Parathyroid adenoma (tissue), 2 donors: ENCODE data around the gene IGF2BP1.

Experiments used
- H2AFZ ChIP-seq: fragments of 300-600 bp; sonication (generic); one replicate; pipeline ENCODE4 v1.7.0; 2017; ENCODE audit warnings: antibody characterized with exemption, mild to moderate bottlenecking
- H3K27ac ChIP-seq: fragments of 300-600 bp; sonication (generic); one replicate; pipeline ENCODE4 v1.7.0; 2017
- H3K27me3 ChIP-seq: fragments of 300-600 bp; sonication (generic); one replicate; pipeline ENCODE4 v1.7.0; 2017; ENCODE audit warnings: low read length; ENCODE audit not compliant: control insufficient read depth, insufficient read depth
- H3K36me3 ChIP-seq: fragments of 300-600 bp; sonication (generic); one replicate; pipeline ENCODE4 v1.7.0; 2017; ENCODE audit warnings: low read length; ENCODE audit not compliant: control insufficient read depth, insufficient read depth
- H3K4me1 ChIP-seq: fragments of 300-600 bp; sonication (generic); one replicate; pipeline ENCODE4 v1.7.0; 2017; ENCODE audit warnings: control low read depth
- H3K4me2 ChIP-seq: fragments of 300-600 bp; sonication (generic); one replicate; pipeline ENCODE4 v1.7.0; 2017; ENCODE audit warnings: low read length
- H3K4me3 ChIP-seq: fragments of 300-600 bp; sonication (generic); one replicate; pipeline ENCODE4 v1.7.0; 2017; ENCODE audit warnings: low read depth, low read length
- H3K79me2 ChIP-seq: fragments of 300-600 bp; sonication (generic); one replicate; pipeline ENCODE4 v1.7.0; 2017; ENCODE audit warnings: control low read depth
- H3K9ac ChIP-seq: fragments of 300-600 bp; sonication (generic); one replicate; pipeline ENCODE4 v1.7.0; 2017; ENCODE audit warnings: mild to moderate bottlenecking
- H3K9me3 ChIP-seq: fragments of 300-600 bp; sonication (generic); one replicate; pipeline ENCODE4 v1.7.0; 2017; ENCODE audit warnings: low read length; ENCODE audit not compliant: control insufficient read depth
- TF ChIP-seq, protein P1 (sequence below): fragments of 300-600 bp; sonication (generic); IDR thresholded peaks from one replicate; pipeline ENCODE4 v1.7.0; 2017; ENCODE audit warnings: antibody characterized with exemption, mild to moderate bottlenecking
- donor health status: primary hyperparathyroidism.

Gene IGF2BP1

GRCh38 chr17:49041527-49041926 is 44.3 kb downstream of the IGF2BP1 start:
- H3K36me3 ChIP-seq: no peaks in the 10 kb centered on the region

GRCh38 chr17:49045376-49045775 is 48.2 kb downstream of the IGF2BP1 start:
- Histone ChIP-seq H3K27ac (no peak overlapping the region), H3K79me2 (no peaks in the 10 kb centered on the region), H3K4me1 (no peaks in the 10 kb centered on the region), H3K27me3 (no peaks in the 10 kb centered on the region), H3K9me3 (no peaks in the 10 kb centered on the region), H2AFZ (no peak overlapping the region), H3K4me2 (no peak overlapping the region), H3K9ac (no peak overlapping the region), H3K36me3 (no peaks in the 10 kb centered on the region), H3K4me3 (no peak overlapping the region)
- TF ChIP-seq, protein P1, sequence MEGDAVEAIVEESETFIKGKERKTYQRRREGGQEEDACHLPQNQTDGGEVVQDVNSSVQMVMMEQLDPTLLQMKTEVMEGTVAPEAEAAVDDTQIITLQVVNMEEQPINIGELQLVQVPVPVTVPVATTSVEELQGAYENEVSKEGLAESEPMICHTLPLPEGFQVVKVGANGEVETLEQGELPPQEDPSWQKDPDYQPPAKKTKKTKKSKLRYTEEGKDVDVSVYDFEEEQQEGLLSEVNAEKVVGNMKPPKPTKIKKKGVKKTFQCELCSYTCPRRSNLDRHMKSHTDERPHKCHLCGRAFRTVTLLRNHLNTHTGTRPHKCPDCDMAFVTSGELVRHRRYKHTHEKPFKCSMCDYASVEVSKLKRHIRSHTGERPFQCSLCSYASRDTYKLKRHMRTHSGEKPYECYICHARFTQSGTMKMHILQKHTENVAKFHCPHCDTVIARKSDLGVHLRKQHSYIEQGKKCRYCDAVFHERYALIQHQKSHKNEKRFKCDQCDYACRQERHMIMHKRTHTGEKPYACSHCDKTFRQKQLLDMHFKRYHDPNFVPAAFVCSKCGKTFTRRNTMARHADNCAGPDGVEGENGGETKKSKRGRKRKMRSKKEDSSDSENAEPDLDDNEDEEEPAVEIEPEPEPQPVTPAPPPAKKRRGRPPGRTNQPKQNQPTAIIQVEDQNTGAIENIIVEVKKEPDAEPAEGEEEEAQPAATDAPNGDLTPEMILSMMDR: no peak

More at GRCh38 chr17:49041527-49041926, 44.3 kb downstream of the IGF2BP1 start:
- Histone ChIP-seq H2AFZ (no peak overlapping the region), H3K4me1 (no peaks in the 10 kb centered on the region), H3K79me2 (no peaks in the 10 kb centered on the region), H3K27me3 (no peaks in the 10 kb centered on the region), H3K27ac (no peak overlapping the region), H3K9me3 (no peaks in the 10 kb centered on the region), H3K9ac (no peak overlapping the region), H3K4me3 (no peak overlapping the region), H3K4me2 (no peak overlapping the region)
- TF ChIP-seq, protein P1: no peak

GRCh38 chr17:49046912-49047311 is 49.7 kb downstream of the IGF2BP1 start:
- Histone ChIP-seq H2AFZ (no peak overlapping the region), H3K4me3 (no peak overlapping the region), H3K27ac (no peak overlapping the region), H3K27me3 (no peaks in the 10 kb centered on the region), H3K36me3 (no peaks in the 10 kb centered on the region), H3K9ac (no peak overlapping the region), H3K4me1 (no peaks in the 10 kb centered on the region), H3K4me2 (no peak overlapping the region), H3K79me2 (no peaks in the 10 kb centered on the region), H3K9me3 (no peaks in the 10 kb centered on the region)
- TF ChIP-seq, protein P1: no peak

GRCh38 chr17:49049265-49049664 is 52.1 kb downstream of the IGF2BP1 start:
- Histone ChIP-seq H3K4me1 (no peaks in the 10 kb centered on the region), H3K27me3 (no peaks in the 10 kb centered on the region), H3K4me2 (no peak overlapping the region), H3K9ac (no peak overlapping the region), H3K4me3 (no peak overlapping the region), H3K27ac (no peak overlapping the region), H3K9me3 (no peaks in the 10 kb centered on the region), H3K79me2 (no peaks in the 10 kb centered on the region), H2AFZ (no peak overlapping the region), H3K36me3 (no peaks in the 10 kb centered on the region)
- TF ChIP-seq, protein P1: no peak

DNA sequence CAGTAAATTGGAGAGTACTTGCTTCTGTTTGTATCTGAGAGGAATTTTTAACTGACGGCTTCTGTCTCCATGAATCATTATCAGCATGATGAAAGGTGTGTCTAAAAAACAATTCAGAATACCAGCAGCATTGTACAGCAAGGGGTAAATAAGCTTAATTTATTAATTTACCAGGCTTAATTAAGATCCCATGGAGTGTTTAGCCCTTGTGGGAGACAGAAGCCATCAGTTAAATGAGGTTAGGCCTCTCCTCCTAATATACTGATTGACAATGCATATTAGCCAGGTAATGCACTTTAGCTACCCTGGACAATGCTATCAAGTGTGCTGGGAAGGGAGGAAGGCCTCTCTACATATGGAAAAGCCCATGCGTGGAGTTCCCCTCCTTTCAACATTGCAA is 53.4 kb downstream of the IGF2BP1 start:
- no peaks in the 10 kb centered on the region for H3K9me3 ChIP-seq
- H3K4me2 ChIP-seq: no peak overlapping the region
- TF ChIP-seq, protein P1: no peak
- no peak overlapping the region for H3K27ac ChIP-seq
- no peak overlapping the region for H3K4me3 ChIP-seq
- H3K27me3 ChIP-seq: no peaks in the 10 kb centered on the region
- no peaks in the 10 kb centered on the region for H3K4me1 ChIP-seq
- H2AFZ ChIP-seq: no peak overlapping the region
- H3K79me2 ChIP-seq: no peaks in the 10 kb centered on the region
- no peak overlapping the region for H3K9ac ChIP-seq
- no peaks in the 10 kb centered on the region for H3K36me3 ChIP-seq
